HPDE6-E6E7 (cell line): ENCODE measurements around the gene A4GALT.
"Not testable (repeated sequence)": the region's sequence is repeated elsewhere in the genome, so short reads cannot be mapped to it uniquely, and the experiment has no call there.

Experiments
- DNase-seq: peaks from one replicate; pipeline ENCODE4 v3.0.0; 2011; ENCODE audit warnings: missing footprints; ENCODE audit errors: extremely low spot score

A4GALT gene

DNA sequence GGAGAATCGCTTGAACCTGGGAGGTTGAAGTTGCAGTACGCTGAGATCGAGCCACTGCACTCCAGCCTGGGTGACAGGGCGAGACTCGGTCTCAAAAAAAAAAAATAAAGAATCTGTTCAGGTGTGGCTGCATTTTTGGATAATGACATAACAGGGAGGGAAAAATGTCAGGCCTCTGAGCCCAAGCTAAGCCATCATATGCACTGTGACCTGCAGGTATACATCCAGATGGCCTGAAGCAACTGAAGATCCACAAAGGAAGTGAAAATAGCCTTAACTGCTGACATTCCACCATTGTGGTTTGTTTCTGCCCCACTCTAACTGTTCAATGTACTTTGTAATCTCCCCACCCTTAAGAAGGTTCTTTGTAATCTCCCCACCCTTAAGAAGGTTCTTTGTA is 19.6 kb upstream of the A4GALT start:
- DNase-seq, result not testable (repeated sequence)

GRCh38 chr22:42734406-42734805 is 13.7 kb upstream of the A4GALT start:
- DNase-seq, result no peak

DNA sequence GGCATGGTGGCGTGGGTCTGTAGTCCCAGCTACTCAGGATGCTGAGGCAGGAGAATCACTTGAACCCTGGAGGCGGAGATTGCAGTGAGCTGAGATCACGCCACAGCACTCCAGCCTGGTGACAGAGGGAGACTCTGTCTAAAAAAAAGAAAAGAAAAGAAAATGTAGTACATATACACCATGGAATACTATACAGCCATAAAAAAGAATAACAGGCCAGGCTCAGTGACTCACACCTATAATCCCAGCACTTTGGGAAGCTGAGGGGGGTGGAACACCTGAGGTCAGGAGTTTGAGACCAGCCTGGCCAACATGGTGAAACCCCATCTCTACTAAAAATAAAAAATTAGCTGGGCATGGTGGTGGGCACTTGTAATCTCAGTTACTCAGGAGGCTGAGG is 12.7 kb upstream of the A4GALT start:
- not testable (repeated sequence) for DNase-seq

DNA sequence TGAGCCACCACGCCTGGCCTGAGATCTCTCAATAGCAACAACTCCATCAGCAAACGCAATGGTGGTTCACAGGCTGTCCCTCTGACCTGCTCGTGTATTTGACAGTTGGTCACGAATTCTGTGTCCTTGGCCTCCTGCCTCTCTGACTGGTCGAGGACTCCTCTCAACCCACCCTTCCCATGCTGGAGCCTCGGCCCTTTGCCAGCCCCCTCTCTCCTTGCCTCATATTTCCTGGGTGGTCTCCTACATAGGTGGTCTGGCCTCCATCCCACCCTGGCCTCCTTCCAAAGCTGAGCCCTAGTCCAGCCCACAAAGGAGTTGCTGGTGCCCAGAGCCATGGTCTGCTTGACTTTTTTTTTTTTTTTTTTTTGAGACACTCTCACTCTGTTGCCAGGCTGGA is 11.4 kb upstream of the A4GALT start:
- DNase-seq, result no peak

GRCh38 chr22:42726811-42727210 is 6.1 kb upstream of the A4GALT start:
- no peak for DNase-seq

- DNase-seq, result no peak
Observed at GRCh38 chr22:42725606-42726355, 5.1 kb upstream of the A4GALT start.

GRCh38 chr22:42724062-42724461 is 3.4 kb upstream of the A4GALT start:
- no peak for DNase-seq

DNA sequence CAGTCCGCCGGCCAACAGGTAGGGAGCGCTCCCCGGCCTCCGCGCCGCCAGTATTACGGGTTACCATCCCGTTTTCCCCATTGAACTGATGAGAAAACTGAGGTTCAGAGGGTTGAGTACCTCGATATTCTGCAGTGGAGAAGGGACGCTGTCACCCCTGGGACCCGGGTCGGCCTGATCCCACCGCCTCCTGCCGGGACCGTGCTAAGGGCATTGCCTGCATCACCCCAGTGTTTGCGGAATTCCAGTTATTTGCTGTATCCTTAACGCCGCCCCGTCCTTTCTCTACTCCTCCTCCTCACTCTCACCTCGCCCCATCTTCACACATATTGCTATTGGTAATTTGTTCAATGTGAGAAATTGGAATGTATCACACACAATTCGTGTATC is 370 bp upstream of the A4GALT start:
- no peak for DNase-seq

- DNase-seq, result no peak
Observed at GRCh38 chr22:42719656-42720262, 911 bp downstream of the A4GALT start.

GRCh38 chr22:42719133-42719532 is 1.5 kb downstream of the A4GALT start:
- DNase-seq, result no peak

GRCh38 chr22:42717197-42717928 is 3.3 kb downstream of the A4GALT start:
- DNase-seq, result no peak

DNA sequence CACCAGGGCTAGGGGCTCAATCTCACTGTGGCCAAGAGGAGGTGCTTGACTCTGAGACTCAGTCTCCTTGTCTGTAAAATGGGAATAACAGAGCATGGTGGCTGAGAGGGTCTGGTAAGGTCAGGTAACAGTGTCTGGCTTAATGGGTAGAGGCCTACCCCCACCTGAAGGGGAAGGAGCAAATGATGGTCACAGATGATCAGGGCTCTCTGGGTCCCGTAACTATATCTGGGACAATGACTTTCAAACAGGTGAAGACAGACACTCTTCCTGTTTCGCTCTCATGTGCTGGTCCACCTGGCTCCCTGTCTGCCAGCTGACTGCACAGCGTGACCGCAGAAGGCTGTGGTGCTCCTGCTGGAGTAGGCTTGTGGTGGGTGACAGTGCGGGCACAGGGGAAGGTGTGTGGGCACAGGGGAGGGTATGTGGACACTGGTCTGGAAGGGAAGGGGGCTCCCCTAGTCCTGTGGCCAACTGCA is 4.0 kb downstream of the A4GALT start:
- no peak for DNase-seq

DNA sequence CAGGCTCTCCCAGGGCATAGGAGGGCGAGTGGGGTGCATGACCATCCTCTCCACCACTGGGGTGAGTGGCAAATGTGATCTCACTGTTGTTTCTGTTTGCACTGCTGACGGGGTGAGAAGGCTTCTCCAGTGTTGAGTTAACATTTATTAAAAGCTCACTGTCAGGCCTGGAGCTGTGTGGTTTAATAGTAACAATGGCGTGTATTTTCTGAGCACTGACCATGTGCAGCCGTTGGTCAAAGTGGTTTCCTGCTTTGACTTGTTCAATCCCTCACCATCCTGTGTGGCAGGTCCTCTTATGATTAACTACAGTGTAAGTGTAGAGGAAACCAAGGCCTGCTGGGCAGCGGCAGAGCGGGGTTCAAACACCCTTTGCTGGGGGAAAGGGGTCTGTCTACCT is 4.4 kb downstream of the A4GALT start:
- DNase-seq, result no peak

DNA sequence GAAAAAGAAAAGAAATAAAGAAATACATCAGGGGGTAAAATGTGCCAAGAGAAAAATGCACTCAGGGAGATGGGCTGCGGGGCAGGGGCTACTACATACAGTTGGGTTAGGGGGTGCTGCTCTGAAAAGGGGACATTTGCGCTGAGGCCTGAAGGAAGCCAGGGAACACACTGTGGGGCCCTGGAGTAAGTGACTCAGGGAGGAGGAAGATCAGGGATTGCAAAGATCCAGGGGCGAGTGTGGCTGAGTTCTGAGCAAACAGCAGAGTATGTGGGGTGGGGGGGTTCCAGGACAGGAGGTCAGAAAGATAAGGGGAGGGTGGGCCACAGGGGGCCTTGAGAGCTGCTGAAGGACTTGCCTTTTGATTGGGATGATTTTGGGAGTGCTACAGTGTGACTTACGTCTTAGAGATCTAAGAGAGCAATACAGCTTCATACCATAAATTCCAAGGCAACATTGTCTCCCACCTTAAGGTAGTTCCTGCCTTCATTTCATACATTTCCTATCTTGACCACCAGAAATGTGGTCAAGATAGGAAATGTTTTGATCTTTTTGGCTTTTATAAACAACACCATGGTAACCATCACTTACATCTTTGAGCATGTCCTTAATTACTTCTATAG is 5.8 kb downstream of the A4GALT start:
- no peak for DNase-seq

DNA sequence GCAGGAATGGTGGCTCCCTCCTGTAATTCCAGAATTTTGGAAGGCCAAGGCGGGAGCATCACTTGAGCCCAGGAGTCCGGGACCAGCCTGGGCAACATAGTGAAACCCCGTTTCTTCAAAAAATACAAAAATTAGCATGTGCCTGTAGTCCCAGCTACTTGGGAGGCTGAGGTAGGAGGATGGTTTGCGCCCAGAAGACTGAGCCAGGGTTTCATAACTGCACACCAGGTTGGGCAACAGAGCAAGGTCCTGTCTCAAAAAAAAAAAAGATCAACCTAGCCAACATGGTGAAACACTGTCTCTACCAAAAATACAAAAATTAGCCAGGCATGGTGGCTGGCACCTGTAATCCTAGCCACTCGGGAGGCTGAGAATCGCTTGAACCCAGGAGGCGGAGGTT is 6.4 kb downstream of the A4GALT start:
- no peak for DNase-seq

DNA sequence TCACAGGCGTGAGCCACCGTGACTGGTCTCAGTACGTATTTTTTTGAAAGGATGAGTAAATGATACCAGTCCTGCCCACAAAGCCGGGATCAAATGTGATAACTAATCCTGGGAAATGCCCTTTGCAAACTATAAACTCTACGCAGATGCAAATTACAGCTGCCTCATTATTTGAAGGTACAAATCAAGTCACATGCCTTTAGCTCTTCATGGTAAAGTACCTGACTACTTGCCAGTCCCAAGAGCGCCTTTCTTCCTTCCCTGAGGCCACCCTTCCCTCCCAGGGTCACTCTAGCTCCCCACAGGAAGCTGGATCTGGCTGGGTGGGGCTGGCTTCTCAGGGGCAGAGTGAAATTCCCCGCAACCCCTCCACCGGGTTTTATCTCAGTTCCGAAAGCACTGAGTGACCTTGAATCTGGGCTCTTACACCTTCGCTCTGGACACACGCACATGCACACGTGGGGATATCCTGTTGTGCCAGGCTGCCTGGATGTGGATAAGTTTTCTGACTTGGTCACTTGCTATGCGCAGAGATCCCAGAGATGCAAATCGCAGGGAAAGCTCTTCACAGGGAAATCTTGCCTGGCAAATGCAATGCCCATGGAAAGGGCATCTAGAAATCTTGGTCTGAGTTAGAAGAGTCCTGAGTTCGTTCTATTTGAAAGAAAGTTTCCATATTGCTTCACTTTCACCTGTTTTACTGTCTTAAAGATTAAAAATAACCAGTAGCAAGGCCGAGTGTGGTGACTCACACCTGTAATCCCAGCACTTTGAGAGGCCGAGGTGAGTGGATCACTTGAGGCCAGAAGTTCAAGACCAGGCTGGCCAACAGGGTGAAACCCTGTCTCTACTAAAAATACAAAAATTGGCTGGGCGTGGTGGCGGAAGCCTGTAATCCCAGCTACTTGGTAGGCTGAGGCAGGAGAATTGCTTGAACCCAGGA is 8.5 kb downstream of the A4GALT start:
- DNase-seq, result no peak

- DNase-seq, result no peak
Observed at GRCh38 chr22:42711281-42711731, 9.4 kb downstream of the A4GALT start.

DNA sequence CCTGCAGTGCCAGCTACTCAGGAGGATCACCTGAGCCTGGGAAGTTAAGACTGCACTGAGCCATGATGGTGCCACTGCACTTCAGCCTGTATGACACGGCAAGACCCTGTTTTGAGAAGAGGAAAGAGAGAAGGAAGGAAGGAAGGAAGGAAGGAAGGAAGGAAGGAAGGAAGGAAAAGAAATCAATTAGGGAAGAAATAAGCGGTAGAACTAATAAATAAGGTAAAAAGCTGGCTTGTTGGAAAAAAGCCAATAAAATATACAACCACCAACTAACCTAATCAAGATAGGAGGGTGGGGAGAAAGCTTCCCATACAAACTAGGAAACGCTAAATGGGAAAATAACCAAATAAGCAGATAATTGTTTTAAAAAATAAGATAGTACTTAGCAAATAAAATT is 12.3 kb downstream of the A4GALT start:
- DNase-seq, result no peak

- no peak for DNase-seq
Observed at GRCh38 chr22:42707496-42707895, 13.2 kb downstream of the A4GALT start.

GRCh38 chr22:42704896-42705295 is 15.8 kb downstream of the A4GALT start:
- no peak for DNase-seq

GRCh38 chr22:42702675-42703074 is 18.0 kb downstream of the A4GALT start:
- no peak for DNase-seq
